Erythroblast (primary cell): ENCODE results near the gene AGO4.

ENCODE experiments used
- GATA1 ChIP-seq: IDR thresholded peaks from 2 replicates; pipeline ENCODE4 v1.6.1; 2011; ENCODE audit warnings: low read depth, mild to moderate bottlenecking, control low read depth, low read length, moderate library complexity
- POLR2A ChIP-seq: IDR thresholded peaks from 2 replicates; pipeline ENCODE4 v1.6.1; 2011; ENCODE audit warnings: mild to moderate bottlenecking, low read length

GRCh38 chr1:35795295-35795694, 12.5 kb upstream of the AGO4 start:
- TF ChIP-seq POLR2A (no peak), GATA1 (no peak)
